H9 (cell line): ENCODE results near the gene ARHGEF16. TPM values are rescaled to one million over a fixed set of nuclear protein-coding genes. Genes with fewer than 3 reads are reported as not detected.

ENCODE experiments used
- DNase-seq: peaks from one replicate; pipeline ENCODE4 v3.0.0-alpha.2; 2017
- H2AFZ ChIP-seq: one replicate; pipeline ENCODE4 v1.6.1; 2013; ENCODE audit warnings: mild to moderate bottlenecking, low read length, control low read depth, moderate library complexity
- H2AK5ac ChIP-seq: 2 replicates; pipeline ENCODE4 v1.6.1; 2013; ENCODE audit warnings: low read length, control low read depth, mixed read lengths; ENCODE audit not compliant: insufficient read length
- H2BK120ac ChIP-seq: one replicate; pipeline ENCODE4 v1.6.1; 2013; ENCODE audit warnings: low read depth, mild to moderate bottlenecking, low read length, control low read depth, inconsistent platforms; ENCODE audit not compliant: poor library complexity, severe bottlenecking
- H2BK12ac ChIP-seq: 2 replicates; pipeline ENCODE4 v1.6.1; 2013; ENCODE audit warnings: low read length, control low read depth, mixed read lengths, low read depth; ENCODE audit not compliant: insufficient read length
- H2BK15ac ChIP-seq: 2 replicates; pipeline ENCODE4 v1.6.1; 2013; ENCODE audit warnings: low read depth, low read length, control low read depth
- H2BK20ac ChIP-seq: one replicate; pipeline ENCODE4 v1.6.1; 2013; ENCODE audit warnings: low read depth, mild to moderate bottlenecking, low read length, control low read depth, inconsistent platforms; ENCODE audit not compliant: poor library complexity, severe bottlenecking
- H2BK5ac ChIP-seq: 2 replicates; pipeline ENCODE4 v1.6.1; 2013; ENCODE audit warnings: low read length, control low read depth, mixed read lengths; ENCODE audit not compliant: insufficient read length
- H3K14ac ChIP-seq: 2 replicates; pipeline ENCODE4 v1.6.1; 2013; ENCODE audit warnings: low read length, control low read depth; ENCODE audit not compliant: insufficient read depth
- H3K18ac ChIP-seq: 2 replicates; pipeline ENCODE4 v1.6.1; 2013; ENCODE audit warnings: low read depth, mild to moderate bottlenecking, mixed read lengths, low read length, control low read depth; ENCODE audit not compliant: insufficient read length
- H3K23ac ChIP-seq: 2 replicates; pipeline ENCODE4 v1.6.1; 2013; ENCODE audit warnings: low read length, control low read depth, mixed read lengths, low read depth; ENCODE audit not compliant: insufficient read length
- H3K23me2 ChIP-seq: 2 replicates; pipeline ENCODE4 v1.6.1; 2013; ENCODE audit warnings: low read depth, mild to moderate bottlenecking, mixed read lengths, low read length, control low read depth; ENCODE audit not compliant: insufficient read length, poor library complexity, severe bottlenecking
- H3K27ac ChIP-seq: 2 replicates; pipeline ENCODE4 v1.5.1; 2013; ENCODE audit warnings: low read length, control low read depth, mixed read lengths, low read depth; ENCODE audit not compliant: insufficient read length
- H3K27me3 ChIP-seq: 2 replicates; pipeline ENCODE4 v1.6.1; 2013; ENCODE audit warnings: low read length, control low read depth, inconsistent platforms; ENCODE audit not compliant: insufficient read depth
- H3K4ac ChIP-seq: 2 replicates; pipeline ENCODE4 v1.6.1; 2013; ENCODE audit warnings: low read depth, mild to moderate bottlenecking, control low read depth, inconsistent platforms, low read length, moderate library complexity
- H3K4me1 ChIP-seq: 2 replicates; pipeline ENCODE4 v1.6.1; 2013; ENCODE audit warnings: low read length, control low read depth, inconsistent platforms; ENCODE audit not compliant: insufficient read depth
- H3K4me2 ChIP-seq: 2 replicates; pipeline ENCODE4 v1.6.1; 2013; ENCODE audit warnings: low read length, control low read depth, mixed read lengths; ENCODE audit not compliant: insufficient read length, insufficient read depth
- H3K56ac ChIP-seq: 2 replicates; pipeline ENCODE4 v1.6.1; 2013; ENCODE audit warnings: low read depth, mild to moderate bottlenecking, mixed read lengths, low read length, control low read depth; ENCODE audit not compliant: insufficient read length
- H3K79me1 ChIP-seq: 2 replicates; pipeline ENCODE4 v1.6.1; 2013; ENCODE audit warnings: low read depth, mild to moderate bottlenecking, moderate library complexity, low read length, control low read depth, inconsistent platforms; ENCODE audit not compliant: insufficient read depth, poor library complexity, severe bottlenecking
- H3K79me2 ChIP-seq: 2 replicates; pipeline ENCODE4 v1.6.1; 2013; ENCODE audit warnings: low read length, control low read depth, inconsistent platforms; ENCODE audit not compliant: insufficient read depth
- H3K9ac ChIP-seq: 2 replicates; pipeline ENCODE4 v1.6.1; 2013; ENCODE audit warnings: low read length, control low read depth, mixed read lengths; ENCODE audit not compliant: insufficient read length; ENCODE audit errors: extremely low read depth
- H3K9me3 ChIP-seq: one replicate; pipeline ENCODE4 v1.6.1; 2013; ENCODE audit warnings: low read depth, low read length, inconsistent platforms; ENCODE audit not compliant: control insufficient read depth
- H3T11ph ChIP-seq: one replicate; pipeline ENCODE4 v1.6.1; 2013; ENCODE audit warnings: mild to moderate bottlenecking, low read length, control low read depth, inconsistent platforms
- H4K20me1 ChIP-seq: one replicate; pipeline ENCODE4 v1.6.1; 2013; ENCODE audit not compliant: control insufficient read depth, insufficient read length, insufficient read depth
- H4K5ac ChIP-seq: 2 replicates; pipeline ENCODE4 v1.6.1; 2013; ENCODE audit warnings: low read depth, mild to moderate bottlenecking, mixed read lengths, low read length, control low read depth; ENCODE audit not compliant: insufficient read length
- H4K8ac ChIP-seq: replicated peaks from 2 replicates; pipeline ENCODE4 v1.6.1; 2013; ENCODE audit warnings: low read length, control low read depth, mixed read lengths, low read depth; ENCODE audit not compliant: insufficient read length
- H4K91ac ChIP-seq: 2 replicates; pipeline ENCODE4 v1.6.1; 2013; ENCODE audit warnings: low read depth, mild to moderate bottlenecking, moderate library complexity, mixed read lengths, low read length, control low read depth; ENCODE audit not compliant: insufficient read length
- H3K27ac Mint-ChIP-seq, 3 experiments: 2 replicates in 2 of 3; 3 replicates in 1 of 3; pipeline ENCODE4 v1.8.0; 2020 to 2021; ENCODE audit warnings: mixed read lengths in 3 of 3, mild to moderate bottlenecking in 1 of 3, moderate library complexity in 1 of 3
- H3K27me3 Mint-ChIP-seq: 2 replicates; pipeline ENCODE4 v1.8.0; 2021; ENCODE audit warnings: low read depth, mild to moderate bottlenecking, moderate library complexity, mixed read lengths
- H3K36me3 Mint-ChIP-seq, 3 experiments: 2 replicates in 2 of 3; 3 replicates in 1 of 3; pipeline ENCODE4 v1.8.0; 2020 to 2021; ENCODE audit warnings: low read depth in 3 of 3, mixed read lengths in 3 of 3; ENCODE audit not compliant: insufficient read depth in 1 of 3
- H3K4me1 Mint-ChIP-seq, 2 experiments: 2 replicates each; pipeline ENCODE4 v1.8.0; 2020; ENCODE audit warnings: mixed read lengths in 2 of 2
- H3K4me3 Mint-ChIP-seq, 2 experiments: 2 replicates in 1 of 2; 3 replicates in 1 of 2; pipeline ENCODE4 v1.8.0; 2020 to 2021; ENCODE audit warnings: mild to moderate bottlenecking in 2 of 2, mixed read lengths in 2 of 2, moderate library complexity in 1 of 2
- H3K9me3 Mint-ChIP-seq, 2 experiments: 2 replicates in 1 of 2; 3 replicates in 1 of 2; pipeline ENCODE4 v1.8.0; 2020; ENCODE audit warnings: mild to moderate bottlenecking in 2 of 2, mixed read lengths in 2 of 2, moderate library complexity in 1 of 2
- WGBS: extraction: QIAGEN DNeasy Blood & Tissue Kit; methylation state at CpG from one replicate; pipeline ENCODE4 v1.1.7; 2013; ENCODE audit warnings: missing lambda C conversion rate, low lambda C conversion rate, mixed read lengths; ENCODE audit not compliant: insufficient read length; ENCODE audit errors: extremely low coverage; 5-methylcytosine and 5-hydroxymethylcytosine counted together
- total RNA-seq: library from RNA; stranded (reverse); gene quantifications from 2 replicates; pipeline ENCODE4 v1.2.1, GENCODE V29; 2021
- TF ChIP-seq, protein P1 (sequence below): fragments of 200-600 bp; sonication (generic); conservative IDR thresholded peaks from 3 replicates; pipeline ENCODE4 v1.8.0; 2021; ENCODE audit warnings: antibody characterized with exemption, mild to moderate bottlenecking

ARHGEF16 gene
- total RNA-seq, 1 experiment from 2014 or later: 48.5 TPM

DNA sequence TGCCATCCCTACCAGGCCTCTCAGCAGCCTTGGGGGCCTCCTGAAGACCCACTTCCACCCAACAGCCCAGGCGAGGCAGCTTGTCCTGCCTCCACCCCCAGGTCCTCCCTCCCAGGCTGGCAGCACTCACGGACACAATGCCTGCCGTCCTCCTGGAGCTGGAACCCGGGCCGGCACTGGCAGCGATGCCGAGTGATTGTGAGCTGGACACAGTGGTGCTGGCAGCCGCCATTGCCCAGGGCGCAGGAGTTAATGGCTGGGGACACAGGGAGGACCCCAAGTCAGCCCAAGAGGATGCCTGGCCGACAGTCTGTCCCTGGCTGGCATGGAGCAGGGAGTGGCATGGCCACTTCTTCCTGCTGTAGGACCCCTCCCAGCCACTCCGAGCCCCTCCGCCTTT lies 60.8 kb downstream of the ARHGEF16 start:
- H3K27ac ChIP-seq: no peak overlapping the region
- no CpG with 5 or more reads among the region's 12 CpGs for WGBS
- TF ChIP-seq, protein P1, sequence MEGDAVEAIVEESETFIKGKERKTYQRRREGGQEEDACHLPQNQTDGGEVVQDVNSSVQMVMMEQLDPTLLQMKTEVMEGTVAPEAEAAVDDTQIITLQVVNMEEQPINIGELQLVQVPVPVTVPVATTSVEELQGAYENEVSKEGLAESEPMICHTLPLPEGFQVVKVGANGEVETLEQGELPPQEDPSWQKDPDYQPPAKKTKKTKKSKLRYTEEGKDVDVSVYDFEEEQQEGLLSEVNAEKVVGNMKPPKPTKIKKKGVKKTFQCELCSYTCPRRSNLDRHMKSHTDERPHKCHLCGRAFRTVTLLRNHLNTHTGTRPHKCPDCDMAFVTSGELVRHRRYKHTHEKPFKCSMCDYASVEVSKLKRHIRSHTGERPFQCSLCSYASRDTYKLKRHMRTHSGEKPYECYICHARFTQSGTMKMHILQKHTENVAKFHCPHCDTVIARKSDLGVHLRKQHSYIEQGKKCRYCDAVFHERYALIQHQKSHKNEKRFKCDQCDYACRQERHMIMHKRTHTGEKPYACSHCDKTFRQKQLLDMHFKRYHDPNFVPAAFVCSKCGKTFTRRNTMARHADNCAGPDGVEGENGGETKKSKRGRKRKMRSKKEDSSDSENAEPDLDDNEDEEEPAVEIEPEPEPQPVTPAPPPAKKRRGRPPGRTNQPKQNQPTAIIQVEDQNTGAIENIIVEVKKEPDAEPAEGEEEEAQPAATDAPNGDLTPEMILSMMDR: no peak

More for the DNA sequence above, 60.8 kb downstream of the ARHGEF16 start:
- no peak for DNase-seq
- H2BK20ac ChIP-seq: no peak overlapping the region
- H2BK15ac ChIP-seq: no peak overlapping the region
- no peak overlapping the region for H3K23ac ChIP-seq
- H3K23me2 ChIP-seq: no peaks in the 10 kb centered on the region
- H3K79me1 ChIP-seq: no peaks in the 10 kb centered on the region
- no peak overlapping the region for H3K27ac Mint-ChIP-seq
- no peak overlapping the region for H2BK5ac ChIP-seq
- no peak overlapping the region for H4K5ac ChIP-seq
- no peak overlapping the region; the same call in 1 of the 2 replicates for H3K14ac ChIP-seq
- no peaks in the 10 kb centered on the region for H3K27me3 ChIP-seq
- no peaks in the 10 kb centered on the region; the same call in 1 of the 2 replicates for H3K27me3 Mint-ChIP-seq
- no peak overlapping the region for H3K9ac ChIP-seq
- H3K56ac ChIP-seq: no peak overlapping the region
- no peak overlapping the region for H3K18ac ChIP-seq
- no peaks in the 10 kb centered on the region for H3K9me3 ChIP-seq
- no peak overlapping the region for H4K91ac ChIP-seq
- no peaks in the 10 kb centered on the region; the same call in 1 of the 2 replicates for H3K79me2 ChIP-seq
- H3K4me2 ChIP-seq: no peak overlapping the region
- no peak overlapping the region for H3K4ac ChIP-seq
- no peak overlapping the region for H2BK12ac ChIP-seq
- no peak overlapping the region for H2BK120ac ChIP-seq
- no peak overlapping the region for H4K8ac ChIP-seq
- no peak overlapping the region for H2AFZ ChIP-seq
- H3K4me3 Mint-ChIP-seq: no peak overlapping the region
- no peaks in the 10 kb centered on the region for H3K4me1 Mint-ChIP-seq
- H3K36me3 Mint-ChIP-seq: peaks cover 0 to 10% (median 5%) of the 10 kb centered on the region in 3 experiments; a peak in 4 of 7 replicates
- H3K9me3 Mint-ChIP-seq: peaks cover 0 to 3% of the 10 kb centered on the region in 2 experiments; a peak in 3 of 5 replicates
- no peaks in the 10 kb centered on the region for H3K4me1 ChIP-seq
- H4K20me1 ChIP-seq: peaks cover 6% of the 10 kb centered on the region
- H2AK5ac ChIP-seq: no peak overlapping the region
- no peak overlapping the region for H3T11ph ChIP-seq
